MV-4-11 (cell line): Measurements from ENCODE around the gene TRIM24.
"Not testable (repeated sequence)": the region's sequence is repeated elsewhere in the genome, so short reads cannot be mapped to it uniquely, and the experiment has no call there.

ENCODE experiments used
- DNase-seq: peaks from one replicate; lab custom pipeline; 2025; lab: John Stamatoyannopoulos, UW

TRIM24 gene

GRCh38 chr7:138495485-138495884 is 35.4 kb downstream of the TRIM24 start:
- no peak for DNase-seq

GRCh38 chr7:138499340-138499739 is 39.3 kb downstream of the TRIM24 start:
- no peak for DNase-seq

- DNase-seq = not testable (repeated sequence)
Observed at GRCh38 chr7:138500303-138500702, 40.2 kb downstream of the TRIM24 start.

- DNase-seq = no peak
Observed at GRCh38 chr7:138500892-138501291, 40.8 kb downstream of the TRIM24 start.

- DNase-seq = no peak
Observed at GRCh38 chr7:138502023-138502767, 42.1 kb downstream of the TRIM24 start.

- DNase-seq = no peak
Observed at GRCh38 chr7:138505361-138505873, 45.4 kb downstream of the TRIM24 start.

GRCh38 chr7:138506764-138507163 is 46.7 kb downstream of the TRIM24 start:
- no peak for DNase-seq

- DNase-seq = no peak
Observed at GRCh38 chr7:138510003-138510402, 49.9 kb downstream of the TRIM24 start.

- no peak for DNase-seq
Observed at GRCh38 chr7:138512092-138512858, 52.2 kb downstream of the TRIM24 start.

- DNase-seq = no peak
Observed at GRCh38 chr7:138512885-138513284, 52.8 kb downstream of the TRIM24 start.

- DNase-seq = no peak
Observed at GRCh38 chr7:138513344-138513871, 53.3 kb downstream of the TRIM24 start.

- DNase-seq = no peak
Observed at GRCh38 chr7:138514044-138514443, 54.0 kb downstream of the TRIM24 start.

GRCh38 chr7:138515001-138515528 is 55.0 kb downstream of the TRIM24 start:
- peak; percentile 73 for DNase-seq

- DNase-seq = no peak
Observed at GRCh38 chr7:138519061-138519798, 59.2 kb downstream of the TRIM24 start.

GRCh38 chr7:138520742-138521141 is 60.7 kb downstream of the TRIM24 start:
- no peak for DNase-seq

GRCh38 chr7:138521837-138522461 is 61.9 kb downstream of the TRIM24 start:
- no peak for DNase-seq

- DNase-seq = no peak
Observed at GRCh38 chr7:138524259-138524658, 64.2 kb downstream of the TRIM24 start.

- no peak for DNase-seq
Observed at GRCh38 chr7:138525757-138526156, 65.7 kb downstream of the TRIM24 start.

- no peak for DNase-seq
Observed at GRCh38 chr7:138527746-138528223, 67.7 kb downstream of the TRIM24 start.

GRCh38 chr7:138536833-138537232 is 76.8 kb downstream of the TRIM24 start:
- DNase-seq = not testable (repeated sequence)

- no peak for DNase-seq
Observed at GRCh38 chr7:138538518-138538917, 78.5 kb downstream of the TRIM24 start.
